A549 (cell line): ENCODE measurements around the gene CTBP1. TPM values are rescaled to one million over a fixed set of nuclear protein-coding genes. Genes with fewer than 3 reads are reported as not detected.

Experiments used
- ATAC-seq, 2 experiments: fragments of 200-7000 bp in 1 of 2; fragments of >200 bp in 1 of 2; cut with Nextera tagmentation in 1 of 2; cut with Tn5 transposase in 1 of 2; 3 replicates each; pipeline versions ENCODE4 v1.8.0 to v1.9.1; 2018 to 2020; ENCODE audit warnings: mild to moderate bottlenecking in 1 of 2, moderate library complexity in 1 of 2
- CTCF ChIA-PET: fragments of 300-600 bp; sonication (Branson Sonifier 250); formaldehyde crosslinking; extraction: SDS; loops from one replicate; lab custom pipeline; 2021; ENCODE audit warnings: antibody characterized with exemption, inconsistent platforms; lab: Yijun Ruan, JAX
- POLR2A ChIA-PET: fragments of 350-600 bp; formaldehyde crosslinking; extraction: SDS; loops from one replicate; lab custom pipeline; 2021; ENCODE audit warnings: antibody characterized with exemption, inconsistent platforms; lab: Yijun Ruan, JAX
- DNase-seq, 2 experiments: peaks; one replicate each; pipeline versions ENCODE4 v3.0.0 to v3.0.0-alpha.2; 2011 to 2016; ENCODE audit warnings: low read depth in 1 of 2, low spot score in 1 of 2
- FAIRE-seq: peaks from 2 replicates; lab custom pipeline; 2011; peaks lifted over from hg19 to GRCh38; lab: Jason Lieb, UNC
- H3K27ac ChIP-seq, 2 experiments: fragments of >200 bp; sonication (Bioruptor Twin); formaldehyde crosslinking; 3 replicates each; pipeline ENCODE4 v1.5.1; 2016 to 2017
- H3K4me1 ChIP-seq: fragments of >200 bp; sonication (Bioruptor Twin); formaldehyde crosslinking; 3 replicates; pipeline ENCODE4 v1.6.1; 2016
- H3K4me2 ChIP-seq: fragments of >200 bp; sonication (Bioruptor Twin); formaldehyde crosslinking; 3 replicates; pipeline ENCODE4 v1.6.1; 2016
- H3K4me3 ChIP-seq: fragments of >200 bp; sonication (Bioruptor Twin); formaldehyde crosslinking; 3 replicates; pipeline ENCODE4 v1.5.1; 2016
- H3K9me3 ChIP-seq: fragments of >200 bp; sonication (Bioruptor Twin); formaldehyde crosslinking; 3 replicates; pipeline ENCODE4 v1.6.1; 2016
- ATOH8 ChIP-seq: fragments of 250-450 bp; sonication (Bioruptor Pico); IDR thresholded peaks from 2 replicates; pipeline ENCODE4 v1.5.0; 2020; ENCODE audit warnings: low read depth, mild to moderate bottlenecking, moderate library complexity
- BCL3 ChIP-seq: fragments of >200 bp; sonication (Bioruptor Twin); formaldehyde crosslinking; IDR thresholded peaks from 3 replicates; pipeline ENCODE4 v1.6.1; 2016
- BHLHE40 ChIP-seq: IDR thresholded peaks from 2 replicates; pipeline ENCODE4 v1.6.1; 2012; ENCODE audit warnings: low read depth, low read length, inconsistent platforms
- CEBPB ChIP-seq, 2 experiments: fragments of >200 bp in 1 of 2; sonication (Bioruptor Twin) in 1 of 2; formaldehyde crosslinking in 1 of 2; IDR thresholded peaks; 2 replicates each; pipeline ENCODE4 v1.6.1; 2012 to 2016
- CHD4 ChIP-seq: fragments of 200-600 bp; sonication (generic); IDR thresholded peaks from 2 replicates; pipeline ENCODE4 v1.6.1; 2016; ENCODE audit warnings: antibody characterized with exemption, mild to moderate bottlenecking, borderline replicate concordance
- EHMT2 ChIP-seq: fragments of 200-600 bp; sonication (generic); IDR thresholded peaks from 2 replicates; pipeline ENCODE4 v1.6.1; 2016; ENCODE audit warnings: antibody characterized with exemption, low read depth, mild to moderate bottlenecking, moderate library complexity
- ESRRA ChIP-seq: fragments of 150-350 bp; IDR thresholded peaks from 2 replicates; pipeline ENCODE4 v1.6.1; 2014; ENCODE audit warnings: mild to moderate bottlenecking, low read length, borderline replicate concordance
- FOSB ChIP-seq: fragments of 250-450 bp; sonication (Bioruptor Pico); IDR thresholded peaks from 2 replicates; pipeline ENCODE4 v1.5.0; 2020; ENCODE audit warnings: mild to moderate bottlenecking, moderate library complexity
- FOXS1 ChIP-seq: fragments of 250-450 bp; sonication (Bioruptor Pico); IDR thresholded peaks from 2 replicates; pipeline ENCODE4 v1.5.0; 2020; ENCODE audit warnings: mild to moderate bottlenecking, moderate library complexity
- GATA3 ChIP-seq: IDR thresholded peaks from 2 replicates; pipeline ENCODE4 v1.6.1; 2012; ENCODE audit warnings: borderline replicate concordance
- HDAC2 ChIP-seq: fragments of 200-600 bp; sonication (generic); IDR thresholded peaks from 2 replicates; pipeline ENCODE4 v1.6.1; 2016
- KDM5A ChIP-seq: fragments of 200-600 bp; sonication (generic); IDR thresholded peaks from 2 replicates; pipeline ENCODE4 v1.6.1; 2016; ENCODE audit warnings: antibody characterized with exemption, mild to moderate bottlenecking
- MAZ ChIP-seq: fragments of 150-350 bp; IDR thresholded peaks from 2 replicates; pipeline ENCODE4 v1.6.1; 2014; ENCODE audit warnings: antibody characterized with exemption, low read depth, low read length, borderline replicate concordance
- MYC ChIP-seq: IDR thresholded peaks from 2 replicates; pipeline ENCODE4 v1.6.1; 2012; ENCODE audit warnings: mild to moderate bottlenecking, inconsistent platforms, low read length, improper control_type of control experiment, borderline replicate concordance
- NFE2L2 ChIP-seq: fragments of 150-350 bp; conservative IDR thresholded peaks from 2 replicates; pipeline ENCODE4 v1.6.1; 2014; ENCODE audit warnings: low read length
- NPAS2 ChIP-seq: fragments of 250-450 bp; sonication (Bioruptor Pico); IDR thresholded peaks from 2 replicates; pipeline ENCODE4 v1.8.0; 2022; ENCODE audit warnings: mild to moderate bottlenecking, moderate library complexity, borderline replicate concordance
- POLR2A ChIP-seq: IDR thresholded peaks from 2 replicates; pipeline ENCODE4 v1.6.1; 2012; ENCODE audit warnings: mild to moderate bottlenecking, low read length
- RAD21 ChIP-seq, 2 experiments: fragments of >200 bp in 1 of 2; sonication (Bioruptor Twin) in 1 of 2; formaldehyde crosslinking in 1 of 2; IDR thresholded peaks in 1 of 2; conservative IDR thresholded peaks in 1 of 2; 2 replicates in 1 of 2; 3 replicates in 1 of 2; pipeline ENCODE4 v1.6.1; 2012 to 2018; ENCODE audit warnings: inconsistent platforms in 1 of 2
- SREBF2 ChIP-seq: fragments of 450-650 bp; IDR thresholded peaks from 2 replicates; pipeline ENCODE4 v1.6.1; 2014; ENCODE audit warnings: mild to moderate bottlenecking, moderate library complexity
- ZSCAN20 ChIP-seq: fragments of 250-450 bp; sonication (Bioruptor Pico); IDR thresholded peaks from 2 replicates; pipeline ENCODE4 v1.8.0; 2022; ENCODE audit warnings: mild to moderate bottlenecking, moderate library complexity
- WGBS: methylation state at CpG from one replicate; pipeline ENCODE4 v1.1.6; 2017; ENCODE audit errors: missing lambda C conversion rate; 5-methylcytosine and 5-hydroxymethylcytosine counted together
- polyA plus RNA-seq, 4 experiments: library from polyadenylated mRNA; depleted of rRNA in 3 of 4; stranded (reverse); fragments of >200 nt; fragmentation: RNase III in 1 of 4; extraction: RNeasy Plus Mini Kit Qiagen cat#74134 plus additional on column Dnase treatment in 1 of 4; gene quantifications; 2 replicates in 3 of 4; 3 replicates in 1 of 4; pipeline ENCODE4 v1.2.3, GENCODE V29; 2011 to 2017
- TF ChIP-seq, protein P1 (sequence below): fragments of 450-650 bp; IDR thresholded peaks from 2 replicates; pipeline ENCODE4 v1.6.1; 2014; ENCODE audit warnings: antibody characterized with exemption

CTBP1 gene
- polyA plus RNA-seq, 2 of the 4 experiments (the other 2 are of a cell fraction), result 43.1 to 93.1 TPM

- DNase-seq (no peak), FAIRE-seq (no peak), ATAC-seq (no peak)
- ChIA-PET CTCF (no interaction called here), POLR2A (interaction anchor here (1.2 kb wide), 1 partner anchor 8 kb away, joined by 5 read pairs; the partner anchor contains the start of gene MAEA)
- Histone ChIP-seq H3K4me2 (no peak overlapping the region), H3K4me3 (no peak overlapping the region), H3K9me3 (no peaks in the 10 kb centered on the region), H3K4me1 (no peaks in the 10 kb centered on the region), H3K27ac (no peak overlapping the region)
- WGBS, result 94% methylated on average over 7 of the region's 7 CpGs
- TF ChIP-seq RAD21 (conservative IDR thresholded peaks at IDR 0.05 in 1 of 2, IDR thresholded peaks at IDR 0.05 in 1 of 2) (no peak), MAZ (no peak), GATA3 (no peak), HDAC2 (no peak), NFE2L2 (no peak), NPAS2 (CRISPR knock-in tag) (no peak), FOXS1 (CRISPR knock-in tag) (no peak), MYC (no peak)
These were observed 49.5 kb upstream of the CTBP1 start for GRCh38 chr4:1298461-1298860.

DNA sequence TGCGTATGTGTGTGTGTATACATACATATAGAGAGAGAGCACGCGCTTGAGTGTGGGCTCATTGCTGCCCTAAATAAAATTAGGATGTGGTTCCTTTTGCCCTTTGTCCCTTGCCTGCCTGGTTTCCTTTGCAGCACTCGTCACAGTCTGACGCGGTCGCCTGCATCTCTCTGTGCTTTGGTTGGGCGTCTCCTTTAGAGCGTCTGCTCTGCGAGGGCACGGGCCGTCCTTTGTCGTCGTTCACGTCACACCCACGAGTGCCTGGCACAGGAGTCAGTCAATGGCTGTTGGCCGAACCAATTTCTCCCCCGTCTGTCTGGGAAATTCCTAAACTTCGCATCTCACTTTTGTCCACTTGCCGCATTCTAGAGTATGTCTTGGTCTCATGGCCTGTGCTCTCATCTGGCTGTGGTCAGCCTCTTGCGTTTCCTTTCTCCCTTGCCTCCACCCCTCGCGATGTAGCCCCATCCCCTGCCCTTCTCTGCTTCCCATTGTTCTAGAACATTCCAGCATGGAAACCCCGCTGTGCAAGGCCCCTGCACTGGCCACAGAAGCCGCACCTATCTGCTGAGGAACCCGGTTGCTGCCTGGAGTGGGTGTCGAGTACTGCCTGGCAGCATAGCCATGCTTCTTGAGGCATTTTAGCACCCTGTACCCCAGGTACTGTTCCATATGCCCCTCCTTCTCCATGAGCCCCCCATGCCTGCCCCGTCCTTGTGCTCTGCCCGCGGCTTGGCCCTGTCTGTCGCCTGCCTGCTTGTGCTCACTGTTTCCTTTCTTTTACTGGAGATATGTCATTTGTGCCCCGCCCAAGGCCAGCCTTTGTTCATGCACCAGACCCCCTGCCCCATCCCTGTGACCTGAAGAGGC is 48.8 kb upstream of the CTBP1 start:
- no peak for ATAC-seq
- no peak for FAIRE-seq
- TF ChIP-seq, protein P1, sequence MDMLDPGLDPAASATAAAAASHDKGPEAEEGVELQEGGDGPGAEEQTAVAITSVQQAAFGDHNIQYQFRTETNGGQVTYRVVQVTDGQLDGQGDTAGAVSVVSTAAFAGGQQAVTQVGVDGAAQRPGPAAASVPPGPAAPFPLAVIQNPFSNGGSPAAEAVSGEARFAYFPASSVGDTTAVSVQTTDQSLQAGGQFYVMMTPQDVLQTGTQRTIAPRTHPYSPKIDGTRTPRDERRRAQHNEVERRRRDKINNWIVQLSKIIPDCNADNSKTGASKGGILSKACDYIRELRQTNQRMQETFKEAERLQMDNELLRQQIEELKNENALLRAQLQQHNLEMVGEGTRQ, result no peak
- TF ChIP-seq KDM5A (no peak), FOSB (CRISPR knock-in tag) (no peak), ESRRA (no peak), ZSCAN20 (CRISPR knock-in tag) (no peak), POLR2A (no peak), EHMT2 (no peak), BHLHE40 (no peak)
- TF ChIP-seq, all 56 proteins: peak for 0
- ChIA-PET CTCF (no interaction called here), POLR2A (no interaction called here)
- H3K4me2 ChIP-seq, result no peak overlapping the region
- 95% methylated on average over 28 of the region's 32 CpGs for WGBS
- no peak overlapping the region for H3K27ac ChIP-seq
- H3K9me3 ChIP-seq, result no peaks in the 10 kb centered on the region
- DNase-seq, result no peak
- H3K4me3 ChIP-seq, result no peak overlapping the region
- H3K4me1 ChIP-seq, result no peaks in the 10 kb centered on the region

DNA sequence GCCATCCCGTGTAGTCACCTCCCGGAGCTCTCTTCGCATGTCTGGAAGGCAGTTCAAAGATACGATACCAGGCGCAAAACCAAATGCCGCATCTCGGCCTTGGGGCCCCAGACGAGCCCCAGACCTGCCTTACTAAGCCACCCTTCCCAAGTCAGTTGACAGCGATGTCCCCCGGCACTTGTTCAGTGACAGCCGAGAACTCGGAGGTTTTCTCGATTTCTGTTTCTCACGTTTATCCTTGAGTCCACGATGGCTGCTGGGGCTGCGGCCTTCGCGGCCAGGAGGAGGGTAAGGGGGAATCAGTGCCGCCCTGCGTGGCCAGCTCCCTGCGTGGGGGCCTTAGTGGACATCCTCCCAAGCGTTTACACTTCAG is 48.1 kb upstream of the CTBP1 start:
- DNase-seq (no peak), ATAC-seq (no peak), FAIRE-seq (no peak)
- TF ChIP-seq CHD4 (no peak), ATOH8 (CRISPR knock-in tag) (no peak), FOSB (CRISPR knock-in tag) (no peak), BCL3 (no peak), SREBF2 (no peak), CEBPB (IDR thresholded peaks at IDR 0.05) (no peak)
- Histone ChIP-seq H3K4me3 (no peak overlapping the region), H3K4me1 (no peaks in the 10 kb centered on the region), H3K27ac (no peak overlapping the region), H3K4me2 (no peak overlapping the region), H3K9me3 (no peaks in the 10 kb centered on the region)
- CTCF ChIA-PET, result no interaction called here
- POLR2A ChIA-PET, result no interaction called here
- WGBS, result 91% methylated on average over 17 of the region's 22 CpGs
